HG03378 (cell line): ENCODE data around the gene PIN1.

ENCODE experiments used
- ATAC-seq: cut with Tn5 transposase; IDR thresholded peaks from one replicate; pipeline ENCODE4 v1.9.1; 2021; ENCODE audit warnings: mild to moderate bottlenecking, moderate library complexity; ENCODE audit not compliant: unreplicated experiment

Gene PIN1

GRCh38 chr19:9854282-9854846 is 19.2 kb downstream of the PIN1 start:
- no peak for ATAC-seq

- ATAC-seq: no peak
Observed at GRCh38 chr19:9856609-9857008, 21.5 kb downstream of the PIN1 start.

- no peak for ATAC-seq
Observed at GRCh38 chr19:9857076-9857721, 22.1 kb downstream of the PIN1 start.

- no peak for ATAC-seq
Observed at GRCh38 chr19:9857920-9858746, 23.0 kb downstream of the PIN1 start.

GRCh38 chr19:9858766-9859165 is 23.6 kb downstream of the PIN1 start:
- ATAC-seq: no peak

- ATAC-seq: no peak
Observed at GRCh38 chr19:9860407-9860806, 25.3 kb downstream of the PIN1 start.

GRCh38 chr19:9861503-9861902 is 26.4 kb downstream of the PIN1 start:
- no peak for ATAC-seq

GRCh38 chr19:9862938-9863337 is 27.8 kb downstream of the PIN1 start:
- no peak for ATAC-seq

GRCh38 chr19:9863759-9864158 is 28.6 kb downstream of the PIN1 start:
- ATAC-seq: no peak

GRCh38 chr19:9865732-9866501 is 30.8 kb downstream of the PIN1 start:
- ATAC-seq: no peak

- no peak for ATAC-seq
Observed at GRCh38 chr19:9868983-9869617, 34.0 kb downstream of the PIN1 start.

GRCh38 chr19:9871626-9872338 is 36.7 kb downstream of the PIN1 start:
- ATAC-seq: no peak

- no peak for ATAC-seq
Observed at GRCh38 chr19:9872618-9873242, 37.6 kb downstream of the PIN1 start.

GRCh38 chr19:9875031-9875627 is 40.0 kb downstream of the PIN1 start:
- no peak for ATAC-seq

GRCh38 chr19:9875796-9876195 is 40.7 kb downstream of the PIN1 start:
- no peak for ATAC-seq

GRCh38 chr19:9877780-9878510 is 42.8 kb downstream of the PIN1 start:
- ATAC-seq: no peak

GRCh38 chr19:9878511-9879196 is 43.5 kb downstream of the PIN1 start:
- no peak for ATAC-seq

- ATAC-seq: no peak
Observed at GRCh38 chr19:9881720-9882119, 46.6 kb downstream of the PIN1 start.
